ENCODE data around the gene DNAH8. TPM values are rescaled to one million over a fixed set of nuclear protein-coding genes. Genes with fewer than 3 reads are reported as not detected.

Gene DNAH8
- total and polyA plus RNA-seq, 2 experiments from 2014 or later = 0.03 to 0.15 TPM

GRCh38 chr6:38861926-38862401 is 146.9 kb downstream of the DNAH8 start:
- H3K79me2 ChIP-seq = no peaks in the 10 kb centered on the region
- H3K4me3 ChIP-seq = no peak overlapping the region
- WGBS (ENCODE audit: low lambda C conversion rate, missing lambda C conversion rate) = 94% methylated on average over 4 of the region's 4 CpGs
- no peaks in the 10 kb centered on the region for H4K20me1 ChIP-seq (ENCODE audit: insufficient read depth, poor library complexity, severe bottlenecking)
- no peaks in the 10 kb centered on the region for H3K9me3 ChIP-seq (ENCODE audit: low read depth)
- no peaks in the 10 kb centered on the region for H3K36me3 ChIP-seq (replicated peaks; ENCODE audit: insufficient read depth, low read depth)
- TF ChIP-seq EZH2 (IDR thresholded peaks at IDR 0.05; ENCODE audit: borderline replicate concordance) (no peak), EZH2phosphoT487 (IDR thresholded peaks at IDR 0.05; ENCODE audit: low read depth, severe bottlenecking, unreplicated experiment) (no peak), CTCF (IDR thresholded peaks at IDR 0.05; ENCODE audit: poor library complexity) (no peak)
- H3K27me3 ChIP-seq = no peaks in the 10 kb centered on the region
- H3K27ac ChIP-seq = no peak overlapping the region
- H3K4me2 ChIP-seq = no peak overlapping the region
- H3K4me1 ChIP-seq (ENCODE audit: insufficient read depth) = no peaks in the 10 kb centered on the region
- H3K9me2 ChIP-seq (replicated peaks; ENCODE audit: insufficient read depth) = no peaks in the 10 kb centered on the region
- no peak for DNase-seq (ENCODE audit: low spot score)
- no peak overlapping the region for H2AFZ ChIP-seq

- TF ChIP-seq EZH2 (IDR thresholded peaks at IDR 0.05; ENCODE audit: borderline replicate concordance) (no peak), EZH2phosphoT487 (IDR thresholded peaks at IDR 0.05; ENCODE audit: low read depth, severe bottlenecking, unreplicated experiment) (no peak), CTCF (IDR thresholded peaks at IDR 0.05; ENCODE audit: poor library complexity) (no peak)
Observed at GRCh38 chr6:38865521-38866174, 150.5 kb downstream of the DNAH8 start.

GRCh38 chr6:38867726-38868125 is 152.6 kb downstream of the DNAH8 start:
- Histone ChIP-seq H3K27me3 (no peaks in the 10 kb centered on the region), H3K36me3 (replicated peaks; ENCODE audit: insufficient read depth, low read depth) (no peaks in the 10 kb centered on the region), H3K4me1 (ENCODE audit: insufficient read depth) (no peaks in the 10 kb centered on the region), H3K79me2 (no peaks in the 10 kb centered on the region), H4K20me1 (ENCODE audit: insufficient read depth, poor library complexity, severe bottlenecking) (no peaks in the 10 kb centered on the region), H3K9me2 (replicated peaks; ENCODE audit: insufficient read depth) (no peaks in the 10 kb centered on the region), H2AFZ (no peak overlapping the region), H3K4me3 (no peak overlapping the region), H3K27ac (no peak overlapping the region), H3K4me2 (no peak overlapping the region), H3K9me3 (ENCODE audit: low read depth) (no peaks in the 10 kb centered on the region)
- no peak for DNase-seq (ENCODE audit: low spot score)
- no peak for TF ChIP-seq EZH2 (IDR thresholded peaks at IDR 0.05; ENCODE audit: borderline replicate concordance)
- no peak for TF ChIP-seq CTCF (IDR thresholded peaks at IDR 0.05; ENCODE audit: poor library complexity)
- TF ChIP-seq EZH2phosphoT487 (IDR thresholded peaks at IDR 0.05; ENCODE audit: low read depth, severe bottlenecking, unreplicated experiment) = no peak
- 89% methylated on average over 2 of the region's 2 CpGs for WGBS (ENCODE audit: low lambda C conversion rate, missing lambda C conversion rate)

More at GRCh38 chr6:38865521-38866174, 150.5 kb downstream of the DNAH8 start:
- WGBS (ENCODE audit: low lambda C conversion rate, missing lambda C conversion rate) = 72% methylated on average over 1 of the region's 1 CpG
- no peaks in the 10 kb centered on the region for H3K79me2 ChIP-seq
- no peak overlapping the region for H2AFZ ChIP-seq
- H3K36me3 ChIP-seq (replicated peaks; ENCODE audit: insufficient read depth, low read depth) = no peaks in the 10 kb centered on the region
- no peaks in the 10 kb centered on the region for H3K4me1 ChIP-seq (ENCODE audit: insufficient read depth)
- H3K27ac ChIP-seq = no peak overlapping the region
- H3K4me3 ChIP-seq = no peak overlapping the region
- H3K9me2 ChIP-seq (replicated peaks; ENCODE audit: insufficient read depth) = no peaks in the 10 kb centered on the region
- H3K4me2 ChIP-seq = no peak overlapping the region
- no peaks in the 10 kb centered on the region for H3K9me3 ChIP-seq (ENCODE audit: low read depth)
- no peak for DNase-seq (ENCODE audit: low spot score)
- H4K20me1 ChIP-seq (ENCODE audit: insufficient read depth, poor library complexity, severe bottlenecking) = no peaks in the 10 kb centered on the region
- no peaks in the 10 kb centered on the region for H3K27me3 ChIP-seq
